Calu3 (cell line): ENCODE results near the gene IRF7. TPM values are rescaled to one million over a fixed set of nuclear protein-coding genes. Genes with fewer than 3 reads are reported as not detected.
A peak's percentile ranks its signal among the peaks of the same experiment; 100 is the strongest.

Source experiments
- BruUV-seq: library from RNA; stranded (reverse); fragments of 400-500 nt; replicated peaks from 2 replicates; lab custom pipeline; 2021; lab: Mats Ljungman, UMichigan
- CTCF ChIA-PET: fragments of 300-600 bp; sonication (Branson Sonifier 250); formaldehyde crosslinking; loops from one replicate; lab custom pipeline; 2022; ENCODE audit warnings: antibody characterized with exemption; lab: Charles Lee
- DNase-seq: peaks from one replicate; pipeline ENCODE4 v3.0.0; 2022
- H3K27ac Mint-ChIP-seq: one replicate; pipeline ENCODE4 v1.8.0; 2022; ENCODE audit warnings: mixed read lengths; ENCODE audit not compliant: unreplicated experiment
- H3K27me3 Mint-ChIP-seq: one replicate; pipeline ENCODE4 v1.8.0; 2022; ENCODE audit warnings: mixed read lengths; ENCODE audit not compliant: unreplicated experiment
- H3K36me3 Mint-ChIP-seq: one replicate; pipeline ENCODE4 v1.8.0; 2022; ENCODE audit warnings: mild to moderate bottlenecking, moderate library complexity, mixed read lengths; ENCODE audit not compliant: insufficient read depth, unreplicated experiment
- H3K4me1 Mint-ChIP-seq: one replicate; pipeline ENCODE4 v1.8.0; 2022; ENCODE audit warnings: mild to moderate bottlenecking, low read depth, mixed read lengths; ENCODE audit not compliant: unreplicated experiment
- H3K4me3 Mint-ChIP-seq: one replicate; pipeline ENCODE4 v1.8.0; 2022; ENCODE audit warnings: mild to moderate bottlenecking, low read depth, moderate library complexity, mixed read lengths; ENCODE audit not compliant: unreplicated experiment
- H3K9me3 Mint-ChIP-seq: one replicate; pipeline ENCODE4 v1.8.0; 2022; ENCODE audit warnings: low read depth, mixed read lengths; ENCODE audit not compliant: unreplicated experiment
- CTCF ChIP-seq: fragments of 200-600 bp; IDR thresholded peaks from one replicate; pipeline ENCODE4 v1.8.0; 2022; ENCODE audit warnings: antibody characterized with exemption; ENCODE audit not compliant: unreplicated experiment
- intact Hi-C: fragments of 100-400 bp; cut with micrococcal nuclease; formaldehyde crosslinking; loops from one replicate; pipeline ENCODE4 v1.10.0; 2022; ENCODE audit not compliant: unreplicated experiment
- total RNA-seq: library from RNA; stranded (reverse); gene quantifications from 2 replicates; pipeline ENCODE4 v1.2.3, GENCODE V29; 2022

IRF7 gene
- total RNA-seq, 1 experiment from 2014 or later = 48.7 TPM

- Mint-ChIP-seq H3K9me3 (no peaks in the 10 kb centered on the region), H3K27ac (no peak overlapping the region), H3K4me1 (no peaks in the 10 kb centered on the region), H3K36me3 (peaks cover 68% of the 10 kb centered on the region), H3K27me3 (no peaks in the 10 kb centered on the region), H3K4me3 (no peak overlapping the region)
- BruUV-seq = no TSS peak
- CTCF ChIA-PET = no interaction called here
- no peak for DNase-seq
- TF ChIP-seq CTCF = no peak
- intact Hi-C loops = no loop called here
These were observed 19.4 kb downstream of the IRF7 start for GRCh38 chr11:596374-596773.

- H3K27ac Mint-ChIP-seq = no peak overlapping the region
- H3K36me3 Mint-ChIP-seq = peaks cover 66% of the 10 kb centered on the region
- CTCF ChIA-PET = no interaction called here
- TF ChIP-seq CTCF = no peak
- no peak for DNase-seq
- no peak overlapping the region for H3K4me3 Mint-ChIP-seq
- H3K27me3 Mint-ChIP-seq = no peaks in the 10 kb centered on the region
- H3K9me3 Mint-ChIP-seq = no peaks in the 10 kb centered on the region
- intact Hi-C loops = no loop called here
- H3K4me1 Mint-ChIP-seq = no peaks in the 10 kb centered on the region
- BruUV-seq = no TSS peak
These were observed 20.4 kb downstream of the IRF7 start for GRCh38 chr11:595400-595799.

GRCh38 chr11:593347-593746, 22.4 kb downstream of the IRF7 start:
- no TSS peak for BruUV-seq
- no peak for DNase-seq
- H3K36me3 Mint-ChIP-seq = peaks cover 74% of the 10 kb centered on the region
- intact Hi-C loops = no loop called here
- TF ChIP-seq CTCF = no peak
- H3K4me3 Mint-ChIP-seq = no peak overlapping the region
- H3K9me3 Mint-ChIP-seq = no peaks in the 10 kb centered on the region
- peaks cover under 1% of the 10 kb centered on the region for H3K4me1 Mint-ChIP-seq
- CTCF ChIA-PET = no interaction called here
- H3K27ac Mint-ChIP-seq = peak overlapping the region; percentile 36
- H3K27me3 Mint-ChIP-seq = no peaks in the 10 kb centered on the region

- Mint-ChIP-seq H3K27ac (no peak overlapping the region), H3K36me3 (peaks cover 79% of the 10 kb centered on the region), H3K4me3 (no peak overlapping the region), H3K9me3 (no peaks in the 10 kb centered on the region), H3K27me3 (no peaks in the 10 kb centered on the region), H3K4me1 (peaks cover 5% of the 10 kb centered on the region)
- TF ChIP-seq CTCF = no peak
- no TSS peak for BruUV-seq
- CTCF ChIA-PET = no interaction called here
- intact Hi-C loops = no loop called here
- DNase-seq = no peak
These were observed 22.8 kb downstream of the IRF7 start for GRCh38 chr11:592918-593317.
